GM18873 (cell line): ENCODE data around the gene CEP89.
A peak's percentile ranks its signal among the peaks of the same experiment; 100 is the strongest.
"Not testable (repeated sequence)": the region's sequence is repeated elsewhere in the genome, so short reads cannot be mapped to it uniquely, and the experiment has no call there.

Experiments
- ATAC-seq: cut with Tn5 transposase; IDR thresholded peaks from one replicate; pipeline ENCODE4 v1.9.1; 2021; ENCODE audit warnings: mild to moderate bottlenecking, moderate library complexity, moderate number of reproducible peaks; ENCODE audit not compliant: unreplicated experiment, low FRiP score

The CEP89 gene

DNA sequence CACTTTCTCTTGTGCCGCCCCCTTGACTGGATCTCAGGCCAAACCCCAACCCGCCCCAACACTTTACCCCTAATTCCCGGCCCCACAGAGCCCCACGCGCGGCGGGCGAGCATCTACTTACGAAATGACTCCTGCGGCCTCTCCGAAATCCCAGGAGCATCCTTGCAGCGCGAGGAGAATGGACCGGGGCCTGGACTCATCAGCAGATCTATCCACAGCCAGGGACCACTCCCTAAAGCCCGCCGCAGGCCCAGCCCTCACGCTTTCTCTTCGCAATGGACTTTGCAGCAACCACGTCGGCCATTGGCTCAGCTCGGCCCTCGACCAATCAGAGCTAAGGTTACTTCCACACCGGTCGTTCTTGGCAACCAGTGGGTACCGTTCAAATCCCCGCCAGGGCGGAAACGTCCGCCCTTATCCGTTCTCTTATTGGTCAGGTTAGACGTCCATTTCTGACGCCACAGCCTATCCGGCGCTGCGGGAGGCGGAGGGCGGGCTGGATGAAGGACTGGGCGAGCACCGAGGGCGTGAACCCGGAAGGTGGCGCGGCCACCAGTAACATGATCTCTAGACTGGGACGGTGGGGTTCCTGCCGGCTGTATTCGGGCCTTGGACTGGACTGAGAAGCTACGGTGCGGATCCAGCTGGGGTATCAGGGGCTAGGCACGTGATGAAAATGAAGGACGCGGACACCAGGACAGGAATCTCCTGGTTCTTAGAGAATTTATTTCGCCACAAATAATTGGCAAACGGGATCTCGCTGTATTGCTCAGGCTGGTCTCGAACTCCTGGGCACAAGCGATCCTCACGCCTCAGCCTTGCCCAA, at the start of gene CEP89, which contains the start of gene FAAP24:
Gene CEP89, minus strand, starts transcription at position 244 of the 826 bp plus-strand sequence. Its CDS starts 84 bp downstream, at position 160.
Gene FAAP24, plus strand, starts transcription at position 528 of the 826 bp plus-strand sequence. CDS start 955 bp downstream, outside the sequence.
- peak; percentile 98 for ATAC-seq

DNA sequence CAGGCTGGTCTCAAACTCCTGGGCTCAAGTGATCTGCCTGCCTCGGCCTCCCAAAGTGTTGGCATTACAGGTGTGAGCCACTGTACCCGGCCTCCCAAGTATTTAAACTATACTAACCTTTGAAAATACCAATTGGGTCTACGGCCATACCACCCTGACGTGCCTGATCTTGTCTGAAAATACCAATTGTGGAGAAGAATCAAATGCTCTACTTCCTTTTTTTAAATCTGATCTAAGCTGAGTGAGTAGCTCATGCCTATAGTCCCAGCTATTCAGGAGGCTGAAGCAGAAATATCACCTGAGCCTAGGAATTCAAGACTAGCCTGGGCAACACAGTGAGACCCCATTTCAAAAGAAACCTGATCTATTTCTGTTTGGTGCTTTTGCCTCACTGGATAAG, 39.1 kb upstream of the CEP89 start:
- ATAC-seq = not testable (repeated sequence)

DNA sequence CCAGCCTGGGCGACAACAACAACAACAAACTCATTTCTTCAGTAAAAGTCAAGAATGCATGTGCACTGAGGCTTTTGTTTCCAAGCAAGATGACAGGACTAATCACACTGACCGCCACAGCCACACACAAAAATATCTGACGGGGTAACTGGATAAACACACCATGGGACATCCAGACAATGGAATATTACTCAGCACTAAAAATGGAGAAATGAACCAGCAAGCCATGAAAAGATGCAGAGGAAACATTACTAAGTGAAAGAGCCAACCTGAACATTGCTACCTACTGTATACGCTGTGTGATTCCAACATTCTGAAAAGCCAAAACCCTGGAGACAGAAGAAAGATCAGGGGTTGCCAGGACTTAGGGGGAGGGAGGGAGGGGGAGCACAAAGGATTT, 37.0 kb upstream of the CEP89 start:
- ATAC-seq = no peak

DNA sequence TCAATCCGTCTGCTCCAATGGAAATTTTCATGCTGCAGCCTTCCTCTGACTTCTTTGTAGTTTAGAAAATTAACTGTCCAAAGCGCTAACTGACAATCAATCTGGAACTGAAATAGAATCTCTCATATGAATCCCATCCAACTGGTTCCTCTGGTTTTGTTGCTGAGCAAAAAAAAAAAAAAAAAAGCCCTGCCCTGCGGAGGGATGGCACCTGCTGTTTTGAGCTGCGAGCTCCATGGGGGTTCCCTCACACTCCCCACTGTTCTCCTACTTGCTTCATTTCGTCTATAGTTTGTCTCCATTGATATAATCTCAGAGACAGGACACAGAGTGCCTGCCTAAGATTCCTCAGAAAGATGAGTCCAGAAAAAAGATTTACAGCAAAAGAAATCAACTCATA, 33.7 kb upstream of the CEP89 start:
- no peak for ATAC-seq

DNA sequence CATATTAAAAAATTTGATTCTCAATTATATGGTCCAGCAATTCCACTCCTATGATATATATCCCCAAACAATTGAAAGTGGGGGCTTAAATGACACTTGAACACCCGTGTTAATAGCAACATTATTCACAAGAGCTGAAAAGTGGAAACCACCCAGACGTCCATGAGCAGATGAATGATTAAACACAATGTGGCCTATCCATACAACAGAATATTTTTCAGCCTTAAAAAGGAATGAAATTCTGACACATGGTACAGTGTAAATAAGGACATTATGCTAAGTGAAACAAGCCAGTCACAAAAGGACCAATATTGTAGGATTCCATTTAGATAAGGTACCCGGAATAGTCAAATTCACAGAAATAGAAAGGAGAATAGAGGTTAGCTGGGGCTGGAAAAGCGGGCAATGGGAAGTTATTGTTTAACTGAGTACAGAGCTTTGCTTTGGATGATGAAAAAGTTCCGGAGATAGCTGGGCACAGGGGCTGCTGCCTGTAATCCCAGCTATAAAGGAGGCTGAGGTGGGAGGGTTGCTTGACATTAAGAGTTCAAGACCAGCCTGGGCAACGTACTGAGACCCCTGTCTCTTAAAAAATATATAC, 31.8 kb upstream of the CEP89 start:
- ATAC-seq = not testable (repeated sequence)

DNA sequence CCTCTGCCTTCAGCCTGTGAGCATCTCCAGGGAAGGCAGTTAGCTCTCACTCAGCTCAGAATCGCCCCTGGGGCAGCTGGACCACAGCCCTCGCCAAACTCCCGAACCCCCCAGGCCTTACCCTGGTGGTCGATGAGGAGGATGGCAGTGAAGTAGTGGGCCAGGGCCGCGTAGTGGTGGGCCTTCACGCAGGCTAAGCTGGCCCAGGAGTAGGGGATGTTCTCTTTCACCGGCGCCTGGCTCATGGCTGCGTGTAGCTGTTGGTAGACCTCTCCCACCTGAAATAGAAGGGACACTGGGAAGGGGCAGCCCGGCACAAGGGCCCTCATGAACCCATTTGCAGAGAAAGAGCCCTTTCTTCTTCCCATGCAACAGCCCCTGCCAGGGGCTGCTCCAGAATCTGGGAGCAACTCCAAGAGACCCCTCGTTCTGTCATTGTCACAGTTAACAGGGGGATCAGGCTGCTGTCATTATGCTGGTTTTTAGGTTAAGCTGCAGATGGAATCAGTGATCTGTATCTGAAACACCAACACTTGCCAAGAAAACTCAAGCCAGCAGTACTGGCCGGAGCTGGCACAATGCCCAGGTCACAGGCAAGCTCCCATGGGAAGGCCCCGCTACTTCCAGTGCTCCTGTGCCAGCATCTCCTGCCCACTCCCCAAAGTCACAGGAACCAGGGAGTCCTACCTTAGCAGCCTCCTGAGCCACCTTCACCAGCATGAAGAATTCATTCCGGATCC, 30.5 kb upstream of the CEP89 start:
- ATAC-seq = not testable (repeated sequence)

DNA sequence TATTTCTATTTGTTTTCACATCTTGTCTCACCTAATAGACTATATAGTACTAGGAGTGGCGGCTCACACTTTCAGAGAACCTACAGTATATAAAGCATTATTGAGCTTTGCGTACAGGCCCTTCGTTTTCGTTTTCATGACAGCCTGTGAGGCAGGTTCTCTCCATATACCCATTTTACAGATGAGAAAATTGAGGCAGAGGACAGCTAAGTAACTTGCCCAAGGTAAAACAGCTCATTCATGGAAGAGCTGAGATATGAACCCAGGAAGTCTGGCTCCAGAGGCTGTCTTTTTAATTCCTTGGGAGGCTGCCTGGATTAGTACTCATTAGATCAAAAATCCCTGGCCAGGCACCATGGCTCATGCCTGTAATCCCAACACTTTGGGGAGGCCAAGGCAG, 29.2 kb upstream of the CEP89 start:
- no peak for ATAC-seq

DNA sequence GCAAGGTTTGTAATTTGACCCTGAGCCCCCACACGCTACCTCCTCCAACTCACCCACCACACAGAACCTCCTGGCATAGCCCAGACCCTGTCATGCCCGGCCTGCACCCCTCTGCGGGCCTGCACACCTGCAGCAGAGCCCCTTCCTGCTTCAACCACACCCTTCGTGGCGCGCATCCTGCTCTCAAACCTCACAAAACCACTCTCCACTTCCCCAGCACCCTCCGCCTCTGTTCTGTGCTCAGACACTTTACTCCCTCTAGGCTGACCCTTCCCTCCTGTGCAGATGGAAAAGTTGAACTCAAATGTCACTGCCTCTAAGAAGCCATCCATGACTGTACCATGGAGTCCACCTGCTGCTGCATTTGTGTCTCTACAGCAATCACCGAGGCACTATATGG, 28.8 kb upstream of the CEP89 start:
- no peak for ATAC-seq

DNA sequence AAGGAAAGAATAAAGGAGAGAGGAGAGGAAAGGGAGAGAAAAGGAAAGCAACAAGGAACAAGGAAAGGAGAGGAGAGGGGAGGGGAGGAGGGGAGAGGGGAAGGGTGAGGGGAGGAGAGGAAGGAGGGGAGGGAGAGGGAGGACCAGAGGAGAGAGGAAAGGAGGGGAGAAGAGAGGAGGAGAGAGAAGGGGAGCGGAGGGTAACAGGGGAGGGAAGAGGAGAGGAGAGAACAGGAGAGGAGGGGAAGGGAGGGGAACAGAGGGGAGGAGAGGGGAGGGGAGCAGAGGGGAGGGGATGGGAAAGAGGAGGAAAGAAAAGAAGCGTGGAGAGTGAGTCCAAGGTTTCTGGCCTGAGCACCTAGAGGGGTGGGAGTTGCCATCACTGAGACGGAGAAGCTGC, 27.0 kb upstream of the CEP89 start:
- no peak for ATAC-seq

DNA sequence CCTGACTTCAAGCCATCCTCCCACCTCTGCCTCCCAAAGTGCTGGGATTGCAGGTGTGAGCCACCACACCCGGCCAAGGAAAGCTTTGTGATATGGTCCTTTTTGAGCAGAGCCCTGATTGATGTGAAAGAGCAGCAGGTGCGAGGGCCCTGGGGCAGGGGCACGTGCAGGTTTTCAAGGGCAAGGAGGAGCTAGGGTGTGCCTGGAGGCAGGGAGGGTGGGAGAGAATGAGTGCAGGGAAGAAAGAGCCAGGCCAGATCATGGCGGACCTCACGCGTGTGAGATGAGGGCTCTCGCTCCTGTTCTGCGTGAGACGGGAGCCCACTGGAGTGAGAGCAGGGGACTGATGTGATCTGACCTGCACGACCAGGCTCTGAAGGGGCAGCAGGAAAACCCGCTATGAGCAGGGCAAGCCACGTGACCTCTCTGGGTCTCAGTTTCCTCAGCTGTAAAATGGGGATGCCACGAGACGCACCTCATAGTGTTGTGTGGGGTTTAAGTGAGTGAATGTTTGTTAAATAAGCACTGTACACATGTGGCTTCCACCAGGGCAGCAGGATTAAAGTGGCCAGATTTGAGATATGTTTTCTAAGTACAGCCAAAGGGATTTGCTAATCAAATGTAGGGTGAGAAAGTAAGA, 26.1 kb upstream of the CEP89 start:
- ATAC-seq = no peak

DNA sequence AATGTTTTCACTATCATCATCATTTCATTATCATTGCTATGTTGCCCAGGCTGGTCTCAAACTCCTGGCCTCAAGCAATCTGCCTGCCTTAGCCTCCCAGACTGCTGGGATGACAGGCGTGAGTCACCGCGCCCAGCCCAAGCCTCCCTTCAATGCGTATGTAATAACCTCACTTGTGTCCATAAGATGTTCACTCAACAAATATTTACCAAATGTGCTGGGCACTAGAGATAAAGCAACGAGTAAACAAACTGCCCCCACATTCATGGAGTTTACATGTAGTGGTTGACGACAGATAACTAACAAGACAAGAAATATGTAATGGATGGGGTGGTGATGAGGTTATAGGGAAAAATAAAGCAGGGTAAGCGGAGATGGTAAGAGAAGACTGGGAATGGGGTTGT, 25.3 kb upstream of the CEP89 start:
- ATAC-seq = not testable (repeated sequence)

DNA sequence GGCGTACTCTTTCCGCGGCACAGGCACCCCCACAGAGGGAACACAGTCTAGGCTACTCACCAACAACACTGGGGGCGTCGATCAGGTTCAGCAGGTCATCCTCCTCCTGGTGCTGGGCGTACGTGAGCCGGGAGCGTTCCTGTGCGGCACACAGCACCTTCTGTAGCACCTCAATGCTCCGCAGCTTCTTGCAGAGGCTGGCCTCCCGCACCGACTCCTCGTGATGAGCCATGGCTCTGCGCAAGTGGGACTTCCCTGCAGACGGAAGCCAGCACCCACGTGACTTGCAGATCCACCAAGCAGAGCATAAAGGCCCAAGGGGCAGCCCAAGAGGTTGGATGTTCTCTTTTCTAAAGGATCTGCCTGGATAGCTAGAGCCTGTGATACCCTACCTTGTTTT, 24.2 kb upstream of the CEP89 start:
- not testable (repeated sequence) for ATAC-seq

DNA sequence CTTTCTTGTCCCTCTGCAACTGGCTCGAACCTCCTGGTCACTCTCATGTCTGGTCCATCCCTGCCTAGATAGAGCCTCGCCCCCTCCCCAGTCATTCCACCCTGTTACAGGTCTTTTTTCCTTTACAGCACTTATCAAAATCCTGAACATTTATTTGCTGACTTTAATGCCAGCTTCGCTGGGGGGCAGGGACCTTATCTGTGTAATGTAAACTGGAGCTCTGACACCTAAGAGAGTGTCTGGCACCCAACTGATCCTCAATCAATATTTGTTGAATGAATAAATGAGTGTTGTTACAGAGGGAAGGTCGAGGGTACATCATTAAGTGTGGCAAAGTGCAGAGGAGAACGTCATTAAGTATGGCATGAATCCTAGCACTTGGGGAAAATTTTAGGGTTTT, 17.0 kb upstream of the CEP89 start:
- ATAC-seq = no peak

DNA sequence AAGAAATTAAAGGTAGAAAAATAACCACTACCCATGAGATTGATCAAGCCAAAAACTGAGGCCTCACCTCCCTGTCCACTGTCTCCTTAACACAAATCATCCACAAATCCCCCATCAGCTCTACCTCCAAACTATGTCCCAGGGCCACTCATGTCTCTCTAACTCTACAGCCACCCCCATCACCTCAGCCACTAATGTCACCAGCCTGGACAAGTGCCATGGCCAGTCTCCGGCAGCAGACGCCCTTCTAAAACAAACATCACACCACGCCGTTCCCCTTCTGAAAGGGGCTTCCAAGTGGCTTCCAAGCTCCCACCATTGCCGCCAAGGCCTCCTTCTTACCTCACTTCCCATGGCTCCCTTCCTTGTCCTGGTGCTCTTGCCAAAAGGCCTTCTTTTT, 16.5 kb upstream of the CEP89 start:
- not testable (repeated sequence) for ATAC-seq

DNA sequence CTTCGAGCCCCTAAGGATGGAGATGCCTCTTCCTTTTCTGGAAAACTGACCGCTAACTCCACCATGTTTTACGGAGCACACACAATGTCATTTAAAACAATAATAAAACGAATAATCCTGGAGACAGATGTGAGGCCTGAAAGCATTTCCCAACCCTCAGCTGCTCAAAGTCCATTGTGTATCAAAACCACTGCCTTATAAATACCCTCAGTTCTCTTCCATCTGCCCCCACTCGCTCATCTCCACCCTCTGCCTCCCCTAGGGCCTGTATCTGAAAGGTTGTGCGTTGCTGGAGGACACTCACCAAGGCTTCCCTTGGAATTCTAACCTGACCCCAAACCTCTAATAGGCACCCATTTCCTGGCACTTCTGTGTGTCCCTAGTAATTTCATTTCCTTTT, 10.7 kb upstream of the CEP89 start:
- ATAC-seq = not testable (repeated sequence)

DNA sequence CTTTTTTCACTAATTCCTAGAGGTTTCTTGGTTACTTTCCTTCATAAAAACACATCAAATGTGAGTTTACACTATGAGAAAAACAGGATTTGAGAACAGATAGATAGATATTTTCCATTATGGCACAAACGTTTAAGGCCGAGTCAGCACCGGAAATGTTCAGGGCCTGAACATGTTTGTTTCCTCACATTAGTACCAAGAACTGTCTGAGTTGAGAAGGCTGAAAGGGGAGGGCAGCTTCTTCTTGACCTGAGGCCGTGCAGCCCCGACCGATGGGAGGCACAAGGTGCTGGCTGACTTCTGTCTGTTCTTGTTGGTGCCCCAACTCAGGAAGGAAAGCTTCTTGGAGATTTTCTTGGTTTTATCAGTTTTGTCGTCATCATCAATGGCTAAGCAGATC, 8.0 kb upstream of the CEP89 start:
- not testable (repeated sequence) for ATAC-seq

DNA sequence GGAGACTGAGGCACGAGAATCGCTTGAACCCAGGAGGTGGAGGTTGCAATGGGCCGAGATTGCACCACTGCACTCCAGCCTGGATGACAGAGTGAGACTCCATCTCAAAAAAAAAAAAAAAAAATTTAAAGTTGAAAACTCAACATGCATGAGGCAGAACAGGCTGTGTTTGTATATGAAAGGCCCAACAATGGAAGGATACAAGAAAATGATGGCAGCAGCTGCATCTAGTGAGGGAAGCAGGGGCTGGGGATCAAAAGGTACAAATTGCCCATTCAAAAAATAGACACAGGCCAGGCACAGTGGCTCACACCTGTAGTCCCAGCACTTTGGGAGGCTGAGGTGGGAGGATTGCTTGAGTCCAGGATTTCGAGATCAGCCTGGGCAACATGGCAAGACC, 6.1 kb upstream of the CEP89 start:
- not testable (repeated sequence) for ATAC-seq

DNA sequence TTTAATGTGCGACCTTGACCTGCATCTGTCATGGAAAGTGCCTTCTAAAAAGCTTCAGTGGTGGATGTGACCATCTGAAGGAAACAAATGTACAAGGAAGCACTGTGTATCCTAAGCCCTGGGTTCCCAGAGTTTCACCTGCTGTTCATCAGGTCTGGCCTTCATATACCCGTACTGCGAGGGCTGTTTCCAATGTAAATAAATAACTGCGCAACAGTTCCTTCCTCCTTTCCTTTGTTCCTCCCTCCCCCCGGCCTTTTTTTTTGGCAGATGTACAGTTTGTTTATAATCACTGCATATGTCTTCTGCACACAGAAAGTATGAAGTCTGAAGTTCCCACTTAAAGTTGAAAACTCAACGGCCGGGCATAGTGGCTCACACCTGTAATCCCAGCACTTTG, 5.5 kb upstream of the CEP89 start:
- ATAC-seq = no peak

DNA sequence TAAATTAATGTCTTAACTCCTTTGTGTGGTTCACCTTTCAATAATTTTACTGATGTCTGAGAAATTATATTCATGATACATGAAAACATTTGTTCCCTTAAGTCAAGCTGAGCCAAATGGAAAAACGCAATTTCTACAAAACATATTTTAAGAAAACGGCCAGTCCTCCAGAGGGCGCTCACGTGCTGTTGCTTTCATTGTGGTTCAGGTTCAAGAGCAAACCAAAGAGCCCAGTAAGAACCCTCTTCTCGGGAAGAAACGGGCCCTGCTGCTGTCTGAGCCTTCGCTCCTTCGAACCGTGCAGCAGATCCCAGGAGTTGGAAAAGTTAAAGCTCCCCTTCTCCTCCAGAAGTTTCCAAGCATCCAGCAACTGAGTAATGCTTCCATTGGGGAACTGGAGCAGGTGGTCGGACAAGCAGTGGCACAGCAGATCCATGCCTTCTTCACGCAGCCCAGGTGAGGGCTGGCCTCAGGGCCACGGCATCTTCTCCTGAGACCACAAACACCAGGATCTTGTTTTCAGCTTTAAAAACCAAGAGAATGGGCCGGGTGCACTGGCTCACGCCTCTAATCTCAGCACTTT, 4.6 kb upstream of the CEP89 start:
- ATAC-seq = no peak

DNA sequence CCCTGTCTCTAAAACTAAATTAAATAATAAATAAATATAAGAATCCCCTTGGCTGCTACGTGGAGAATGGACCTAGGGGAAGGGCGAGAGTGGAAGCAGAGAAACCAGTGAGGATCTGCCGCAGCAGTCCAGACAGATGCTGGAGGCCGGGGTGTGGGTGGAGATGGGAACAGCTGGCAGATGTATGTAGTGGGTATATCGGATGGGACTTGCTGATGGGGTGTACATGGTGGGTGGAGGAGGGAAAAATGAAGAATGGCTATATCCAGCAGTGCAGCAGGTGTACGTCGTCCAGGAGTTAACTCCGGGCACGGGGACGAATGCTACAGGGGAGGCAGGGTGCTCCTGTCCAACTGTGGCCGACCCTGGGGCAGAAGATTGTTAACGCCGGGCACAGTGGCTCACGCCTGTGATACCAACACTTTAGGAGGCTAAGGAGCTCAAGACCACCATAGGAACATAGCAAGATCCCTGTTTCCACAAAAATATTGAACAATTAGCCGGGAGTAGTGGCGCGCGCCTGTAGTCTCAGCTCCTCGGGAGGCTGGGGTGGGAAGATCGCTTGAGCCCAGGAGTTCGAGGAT, 654 bp downstream of the CEP89 start:
- no peak for ATAC-seq
